SK-N-MC (cell line): ENCODE results near the gene BORCS8.

Experiments used
- DNase-seq: peaks from one replicate; pipeline ENCODE4 v3.0.0-alpha.2; 2011; ENCODE audit warnings: low read depth, low spot score
- H3K27ac ChIP-seq: fragments of 200-600 bp; sonication (generic); 2 replicates; pipeline ENCODE4 v1.5.1; 2016; ENCODE audit warnings: mixed run types
- H3K36me3 ChIP-seq: fragments of 200-600 bp; sonication (generic); 2 replicates; pipeline ENCODE4 v1.6.1; 2017; ENCODE audit warnings: antibody characterized with exemption, low read length, mixed read lengths; ENCODE audit not compliant: insufficient read depth
- H3K4me3 ChIP-seq: fragments of 200-600 bp; sonication (generic); 2 replicates; pipeline ENCODE4 v1.5.1; 2016
- H3K9ac ChIP-seq: fragments of 200-600 bp; sonication (generic); 2 replicates; pipeline ENCODE4 v1.8.0; 2017; ENCODE audit warnings: mixed run types, mixed read lengths; ENCODE audit not compliant: insufficient read length
- H3K9me3 ChIP-seq: fragments of 200-600 bp; sonication (generic); 2 replicates; pipeline ENCODE4 v1.6.1; 2017; ENCODE audit warnings: low read depth, mild to moderate bottlenecking, antibody characterized with exemption, low read length, moderate library complexity, mixed read lengths
- EZH2 ChIP-seq: fragments of 200-600 bp; sonication (generic); IDR thresholded peaks from one replicate; pipeline ENCODE4 v1.6.1; 2017; ENCODE audit warnings: antibody characterized with exemption
- FOXP2 ChIP-seq: optimal IDR thresholded peaks from 2 replicates; pipeline ENCODE3; 2011; ENCODE audit warnings: mild to moderate bottlenecking, moderate library complexity; ENCODE audit not compliant: insufficient read depth; ENCODE audit errors: extremely low read length, control extremely low read depth
- POLR2AphosphoS5 ChIP-seq: IDR thresholded peaks from 2 replicates; pipeline ENCODE4 v1.6.1; 2012; ENCODE audit warnings: mild to moderate bottlenecking, low read depth, low read length, borderline replicate concordance

The BORCS8 gene

DNA sequence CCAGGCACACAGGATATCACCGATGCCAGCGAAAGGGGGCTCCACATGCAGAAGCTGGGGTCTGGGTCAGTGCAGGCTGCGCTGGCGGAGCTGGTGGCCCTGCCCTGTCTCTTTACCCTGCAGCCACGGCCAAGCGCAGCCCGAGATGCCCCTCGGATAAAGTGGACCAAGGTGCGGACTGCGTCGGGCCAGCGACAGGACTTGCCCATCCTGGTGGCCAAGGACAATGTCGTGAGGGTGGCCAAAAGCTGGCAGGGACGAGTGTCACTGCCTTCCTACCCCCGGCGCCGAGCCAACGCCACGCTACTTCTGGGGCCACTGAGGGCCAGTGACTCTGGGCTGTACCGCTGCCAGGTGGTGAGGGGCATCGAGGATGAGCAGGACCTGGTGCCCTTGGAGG lies 27.0 kb upstream of the BORCS8 start:
- TF ChIP-seq POLR2AphosphoS5 = no peak
- TF ChIP-seq EZH2 = no peak
- no peak for TF ChIP-seq FOXP2

DNA sequence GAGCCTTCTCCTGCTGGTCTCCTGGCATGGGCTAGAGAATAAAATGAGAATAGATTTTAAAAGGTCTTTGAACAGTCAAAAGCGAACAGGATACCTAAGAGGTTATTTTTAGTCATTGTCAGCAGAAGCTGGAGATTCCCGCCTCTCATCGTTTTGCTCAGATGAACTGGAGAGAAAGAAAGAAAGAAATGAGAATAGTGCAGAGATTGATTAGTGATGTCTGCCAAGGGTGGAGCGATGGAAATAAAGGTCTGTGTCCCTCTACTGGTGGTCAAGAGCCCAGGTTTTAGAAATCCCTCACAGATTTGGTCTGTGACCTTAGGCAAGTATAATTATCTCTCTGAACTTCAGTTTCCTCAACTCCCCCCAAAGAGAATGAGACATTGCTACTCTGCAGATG lies 25.1 kb upstream of the BORCS8 start:
- no peaks in the 10 kb centered on the region for H3K36me3 ChIP-seq
- no peak for DNase-seq
- no peaks in the 10 kb centered on the region for H3K9me3 ChIP-seq
- H3K9ac ChIP-seq = no peak overlapping the region
- no peak overlapping the region for H3K27ac ChIP-seq
- TF ChIP-seq POLR2AphosphoS5 = no peak
- no peak for TF ChIP-seq FOXP2
- TF ChIP-seq EZH2 = no peak
- no peak overlapping the region for H3K4me3 ChIP-seq

More for the DNA sequence above, 27.0 kb upstream of the BORCS8 start:
- Histone ChIP-seq H3K9ac (no peak overlapping the region), H3K27ac (no peak overlapping the region), H3K9me3 (no peaks in the 10 kb centered on the region), H3K4me3 (no peak overlapping the region), H3K36me3 (no peaks in the 10 kb centered on the region)
- DNase-seq = no peak

GRCh38 chr19:19215792-19216191 lies 23.8 kb upstream of the BORCS8 start:
- H3K27ac ChIP-seq = no peak overlapping the region
- DNase-seq = no peak
- TF ChIP-seq FOXP2 (no peak), POLR2AphosphoS5 (no peak), EZH2 (no peak)

GRCh38 chr19:19214892-19215291 lies 22.9 kb upstream of the BORCS8 start:
- Histone ChIP-seq H3K27ac (no peak overlapping the region), H3K9ac (no peak overlapping the region), H3K4me3 (no peak overlapping the region), H3K36me3 (no peaks in the 10 kb centered on the region), H3K9me3 (no peaks in the 10 kb centered on the region)
- DNase-seq = no peak
- no peak for TF ChIP-seq EZH2
- TF ChIP-seq FOXP2 = no peak
- TF ChIP-seq POLR2AphosphoS5 = no peak

More at GRCh38 chr19:19215792-19216191, 23.8 kb upstream of the BORCS8 start:
- H3K9ac ChIP-seq = no peak overlapping the region
- H3K36me3 ChIP-seq = no peaks in the 10 kb centered on the region
- H3K4me3 ChIP-seq = no peak overlapping the region
- H3K9me3 ChIP-seq = no peaks in the 10 kb centered on the region

DNA sequence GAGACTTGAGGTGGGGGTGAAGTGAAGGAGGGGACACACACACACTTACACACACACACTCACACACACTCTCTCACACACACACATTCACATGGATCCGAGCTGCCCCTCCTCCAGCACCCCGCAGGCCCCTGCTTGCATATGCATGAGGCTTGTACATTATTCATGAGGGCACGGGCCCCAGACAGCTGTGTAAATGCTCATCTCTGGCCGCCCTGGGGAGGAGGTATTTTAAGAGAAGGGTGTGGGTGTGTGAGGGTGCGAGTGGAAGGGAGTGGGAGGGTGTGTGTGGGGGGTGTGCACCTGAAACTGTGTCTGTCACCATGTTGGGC lies 22.2 kb upstream of the BORCS8 start:
- Histone ChIP-seq H3K9me3 (no peaks in the 10 kb centered on the region), H3K36me3 (no peaks in the 10 kb centered on the region), H3K9ac (no peak overlapping the region), H3K27ac (no peak overlapping the region), H3K4me3 (peak overlapping the region; percentile 55)
- TF ChIP-seq FOXP2 (no peak), POLR2AphosphoS5 (no peak), EZH2 (no peak)
- DNase-seq = no peak

DNA sequence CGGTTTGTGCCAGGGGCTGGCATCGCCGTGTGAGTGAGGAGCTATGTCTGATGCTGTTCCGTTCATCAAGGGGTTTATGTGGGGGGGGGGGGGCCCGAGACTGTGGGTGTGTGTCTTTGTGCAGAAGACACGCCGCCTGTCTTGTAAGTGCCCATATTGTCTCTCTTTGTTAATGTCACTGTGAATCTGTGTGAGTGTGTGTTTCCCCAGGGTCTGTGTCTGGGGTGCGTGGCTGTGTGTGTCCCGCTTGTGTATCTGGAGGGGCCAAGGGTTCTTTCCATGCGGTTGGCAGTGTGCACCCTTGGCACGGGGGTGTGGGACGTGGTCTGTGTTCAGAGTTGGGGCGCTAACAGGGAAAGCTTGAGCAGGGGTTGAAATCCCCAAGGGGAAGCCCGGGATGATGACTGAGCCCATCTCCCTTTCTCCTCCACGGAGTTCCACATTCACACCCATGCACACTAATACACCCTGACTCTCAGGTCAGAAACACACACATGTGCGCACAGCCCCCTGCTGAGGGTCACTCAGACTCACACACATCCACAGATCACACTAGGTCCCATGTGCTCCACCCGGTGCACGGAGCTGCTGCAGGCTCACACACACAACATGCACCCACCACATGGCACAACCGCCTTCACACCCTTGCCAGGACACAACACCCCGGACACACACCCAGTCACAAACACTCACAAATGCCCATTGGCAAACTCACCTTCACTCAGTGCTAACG lies 21.6 kb upstream of the BORCS8 start:
- H3K4me3 ChIP-seq = peak overlapping the region; percentile 55
- DNase-seq = no peak
- no peak overlapping the region for H3K9ac ChIP-seq
- H3K9me3 ChIP-seq = no peaks in the 10 kb centered on the region
- H3K36me3 ChIP-seq = no peaks in the 10 kb centered on the region
- H3K27ac ChIP-seq = no peak overlapping the region
- TF ChIP-seq FOXP2 (no peak), EZH2 (no peak), POLR2AphosphoS5 (no peak)

GRCh38 chr19:19212916-19213315 lies 21.0 kb upstream of the BORCS8 start:
- Histone ChIP-seq H3K9ac (no peak overlapping the region), H3K36me3 (no peaks in the 10 kb centered on the region)
- DNase-seq = no peak

GRCh38 chr19:19211499-19212420 lies 19.8 kb upstream of the BORCS8 start, which contains the start of gene NCAN:
Gene NCAN, plus strand, starts transcription at chr19:19211958. Its CDS starts 4,996 bp downstream, at chr19:19216954.
- H3K9ac ChIP-seq = no peak within 1 kb of the TSS
- H3K36me3 ChIP-seq = no peaks in the 10 kb centered on the region
- no peak for DNase-seq
- H3K9me3 ChIP-seq = no peaks in the 10 kb centered on the region
- no peak within 1 kb of the TSS for H3K4me3 ChIP-seq
- TF ChIP-seq EZH2 (no peak), FOXP2 (no peak), POLR2AphosphoS5 (no peak)
- no peak within 1 kb of the TSS for H3K27ac ChIP-seq

More at GRCh38 chr19:19212916-19213315, 21.0 kb upstream of the BORCS8 start:
- H3K9me3 ChIP-seq = no peaks in the 10 kb centered on the region
- H3K27ac ChIP-seq = no peak overlapping the region
- H3K4me3 ChIP-seq = no peak overlapping the region
- no peak for TF ChIP-seq POLR2AphosphoS5
- TF ChIP-seq EZH2 = no peak
- TF ChIP-seq FOXP2 = no peak
